DMS 273 treated with DMSO at 0.1 percent for 48 hours (cell line): ENCODE data around the gene XRCC3.

ENCODE experiments used
- DNase-seq: peaks from one replicate; lab custom pipeline; 2025; lab: John Stamatoyannopoulos, UW

XRCC3 gene

DNA sequence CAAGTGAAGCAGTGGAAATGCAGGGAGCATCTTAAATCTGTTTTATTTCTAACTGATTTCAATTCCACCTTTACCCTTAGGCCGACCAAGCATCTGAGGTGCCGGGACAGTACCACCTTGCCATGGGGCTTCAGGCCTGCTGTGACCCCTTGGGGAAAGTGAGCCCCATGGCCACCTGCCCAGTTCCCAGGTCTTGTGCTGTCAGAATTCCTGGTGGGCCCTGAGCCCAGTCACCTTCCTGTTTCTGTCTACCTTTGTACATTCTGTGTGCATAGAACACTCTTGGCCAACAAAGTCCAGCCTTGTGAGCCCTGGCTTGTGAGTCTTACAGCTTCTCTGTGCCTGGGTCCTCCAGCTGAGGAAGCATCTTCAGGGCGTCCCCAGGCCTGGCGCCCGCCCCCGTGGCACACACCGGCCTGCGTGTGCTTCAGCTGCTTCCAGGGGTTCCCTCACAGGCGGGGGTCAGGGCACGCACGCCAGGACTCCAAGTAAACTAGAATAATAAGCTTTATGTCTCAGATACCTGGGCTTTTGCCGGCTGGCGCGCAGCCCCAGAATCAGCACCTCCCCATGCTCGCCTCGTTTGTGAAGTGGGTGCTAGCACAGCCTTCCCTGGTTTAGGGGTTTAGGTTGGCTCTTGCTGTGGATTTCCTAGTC lies 10.6 kb upstream of the XRCC3 start:
- DNase-seq, result no peak

GRCh38 chr14:103725001-103725682 lies 9.9 kb upstream of the XRCC3 start:
- no peak for DNase-seq

- DNase-seq, result no peak
These were observed 8.9 kb upstream of the XRCC3 start for GRCh38 chr14:103724116-103724515.

DNA sequence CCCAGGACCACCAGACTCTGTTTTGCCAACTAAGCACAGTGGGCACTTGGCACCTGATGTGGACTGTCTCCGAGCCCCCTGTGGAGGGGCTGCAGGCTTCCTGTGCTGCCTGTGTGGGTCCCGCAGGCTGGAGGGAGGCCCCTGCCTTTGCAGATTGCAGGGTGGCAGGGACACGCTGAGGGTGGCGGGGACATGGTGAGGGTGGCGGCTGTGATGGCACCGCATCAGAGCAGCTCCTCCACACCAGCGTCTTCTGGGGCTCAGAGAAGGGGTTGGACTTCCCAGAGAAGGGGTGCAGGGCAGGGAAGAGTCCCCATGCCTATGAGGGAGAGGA lies 8.5 kb upstream of the XRCC3 start:
- DNase-seq, result no peak

DNA sequence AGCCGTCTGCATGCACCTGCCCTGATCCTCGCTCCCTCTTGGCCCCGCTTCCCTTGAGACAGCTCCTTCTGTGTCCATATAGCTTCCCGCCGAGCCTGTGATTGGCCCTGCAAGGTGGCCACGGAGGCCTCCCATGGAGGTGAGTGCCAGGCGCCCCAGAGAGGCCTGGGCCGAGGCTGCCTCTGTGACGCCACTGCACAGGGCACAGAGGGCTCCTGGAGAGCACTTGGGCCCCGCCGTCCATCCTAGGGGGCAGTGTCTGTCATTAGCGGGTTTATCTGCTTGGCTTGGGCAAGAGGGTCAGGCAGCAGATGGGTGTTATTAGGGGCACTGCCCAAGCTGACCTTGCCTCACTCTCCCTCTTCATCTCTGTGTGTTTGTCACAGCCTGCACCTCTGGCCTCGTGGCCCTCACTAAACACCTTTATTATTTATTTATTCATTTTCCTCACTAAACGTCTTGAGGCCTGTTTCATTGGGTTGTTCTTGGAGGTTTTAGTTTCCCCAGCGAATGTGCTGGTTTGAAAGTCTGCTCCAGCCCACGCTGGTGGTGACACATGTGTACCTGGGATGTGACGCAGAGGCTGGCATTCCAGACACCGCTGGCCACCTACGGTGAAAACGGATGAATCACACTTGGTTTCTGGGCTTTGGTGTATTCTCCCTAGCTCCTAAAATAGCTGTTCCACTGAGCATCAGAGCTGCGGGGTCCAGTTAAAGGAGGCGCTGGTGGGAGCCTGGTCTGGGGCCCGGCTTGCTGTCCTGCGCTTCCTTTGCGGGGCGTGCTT lies 6.3 kb upstream of the XRCC3 start:
- DNase-seq, result no peak

- DNase-seq, result no peak
These were observed 4.5 kb upstream of the XRCC3 start for GRCh38 chr14:103719751-103720150.

DNA sequence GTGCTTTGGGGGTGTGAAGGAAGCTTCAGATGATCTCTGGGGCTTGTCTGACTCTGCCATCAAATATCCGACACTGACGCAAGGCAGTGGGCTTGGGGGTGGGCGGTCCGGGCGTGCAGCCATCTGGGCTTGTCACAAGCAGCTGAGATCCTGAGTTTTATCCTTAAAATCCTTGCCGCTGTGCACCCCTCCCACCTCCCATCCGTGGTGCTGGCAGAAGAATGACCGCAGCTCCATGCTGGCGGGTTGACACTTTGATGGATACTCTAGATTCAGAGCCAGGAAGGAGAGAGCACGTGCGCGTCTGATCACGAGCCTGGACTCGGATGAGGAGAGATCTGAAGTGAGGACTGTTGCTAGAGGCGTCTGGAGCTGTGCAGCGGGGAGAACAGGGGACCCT lies 3.3 kb upstream of the XRCC3 start:
- DNase-seq, result no peak

DNA sequence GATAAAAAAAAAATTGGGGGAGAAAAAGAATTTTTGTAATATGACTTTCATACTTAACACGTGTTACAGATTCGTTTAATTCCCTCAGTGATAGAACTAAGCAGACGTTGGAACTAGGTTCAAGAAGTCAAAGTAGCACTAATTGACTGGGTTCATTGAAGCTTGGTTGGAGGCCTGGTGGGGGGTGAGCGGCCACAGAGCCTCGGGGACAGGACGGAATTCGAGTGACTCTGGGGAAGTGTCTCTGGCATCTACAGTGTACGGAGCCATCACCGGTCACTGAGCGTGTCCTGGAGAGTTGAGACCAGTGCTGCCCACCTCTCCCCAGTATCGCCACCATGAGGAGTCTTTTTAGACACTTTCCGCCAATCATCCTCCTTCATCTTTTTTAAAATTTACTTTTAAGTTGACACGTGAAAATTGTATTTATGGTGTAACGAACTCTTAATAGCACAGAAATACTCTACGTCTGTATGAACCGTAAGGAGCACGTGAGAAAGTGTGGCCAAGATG lies 1.7 kb upstream of the XRCC3 start:
- no peak for DNase-seq

- DNase-seq, result no peak
These were observed 995 bp upstream of the XRCC3 start for GRCh38 chr14:103716091-103716801.

DNA sequence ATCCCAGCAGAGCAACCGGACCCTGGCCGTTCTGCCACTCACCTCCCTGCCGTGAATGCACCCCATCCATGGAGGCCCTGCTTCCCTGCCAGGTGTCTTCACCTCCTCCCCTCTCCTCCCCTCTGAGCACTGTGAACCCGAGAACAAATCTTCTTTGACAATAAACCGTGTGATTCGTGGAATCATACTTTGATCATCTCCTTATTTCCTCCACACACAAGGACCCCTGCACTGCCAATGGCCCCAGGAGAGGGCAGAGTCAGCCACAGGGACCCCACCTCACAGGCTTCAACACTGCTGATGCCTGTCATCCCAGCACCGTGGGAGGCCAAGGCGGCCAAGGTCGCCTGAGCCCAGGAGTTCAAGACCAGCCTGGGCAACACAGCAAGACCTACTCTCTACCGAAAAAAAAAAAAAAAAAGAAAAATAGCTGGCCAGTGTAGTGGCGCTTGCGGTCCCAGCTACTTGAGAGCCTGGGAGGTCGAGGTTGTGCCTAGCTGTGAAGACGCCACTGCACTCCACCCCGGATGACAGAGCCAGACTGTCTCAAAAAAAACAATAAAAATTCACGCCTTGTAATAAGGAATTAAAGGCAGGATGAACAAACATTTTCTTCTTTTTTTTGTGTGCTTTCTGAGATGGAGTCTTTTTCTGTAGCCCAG lies 1.1 kb downstream of the XRCC3 start:
- DNase-seq, result no peak

GRCh38 chr14:103713304-103714062 lies 1.8 kb downstream of the XRCC3 start:
- DNase-seq, result no peak

GRCh38 chr14:103712633-103713247 lies 2.5 kb downstream of the XRCC3 start:
- no peak for DNase-seq

- no peak for DNase-seq
These were observed 3.5 kb downstream of the XRCC3 start for GRCh38 chr14:103711516-103712431.

DNA sequence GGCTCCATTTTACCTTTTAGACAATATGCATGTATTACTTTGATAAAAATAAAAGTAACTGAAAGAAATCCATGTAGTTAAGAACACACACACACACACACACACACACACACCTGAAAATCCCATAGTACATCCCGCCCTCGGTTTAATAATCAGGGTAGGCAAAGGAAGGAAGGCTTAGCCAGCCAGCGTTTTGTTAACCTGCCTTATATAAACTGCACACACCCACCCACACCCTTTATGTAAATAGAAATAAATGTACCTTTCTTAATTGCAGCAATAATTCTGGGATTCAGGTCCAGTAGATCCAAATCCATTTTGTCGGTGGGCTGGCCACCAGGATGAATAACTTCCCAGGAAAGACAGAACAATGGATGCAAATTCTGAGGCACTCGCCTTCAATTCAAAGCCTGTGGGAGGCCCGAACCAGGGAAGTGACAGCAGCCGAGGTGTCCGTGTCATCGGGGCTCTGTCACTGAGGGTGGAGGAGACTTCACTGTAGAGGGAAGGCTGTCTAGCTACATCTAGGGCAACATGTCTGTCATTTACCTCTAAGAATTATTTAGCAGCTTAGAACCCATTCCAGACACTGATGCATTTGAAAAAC lies 4.4 kb downstream of the XRCC3 start:
- no peak for DNase-seq

GRCh38 chr14:103709814-103710213 lies 5.4 kb downstream of the XRCC3 start:
- no peak for DNase-seq

DNA sequence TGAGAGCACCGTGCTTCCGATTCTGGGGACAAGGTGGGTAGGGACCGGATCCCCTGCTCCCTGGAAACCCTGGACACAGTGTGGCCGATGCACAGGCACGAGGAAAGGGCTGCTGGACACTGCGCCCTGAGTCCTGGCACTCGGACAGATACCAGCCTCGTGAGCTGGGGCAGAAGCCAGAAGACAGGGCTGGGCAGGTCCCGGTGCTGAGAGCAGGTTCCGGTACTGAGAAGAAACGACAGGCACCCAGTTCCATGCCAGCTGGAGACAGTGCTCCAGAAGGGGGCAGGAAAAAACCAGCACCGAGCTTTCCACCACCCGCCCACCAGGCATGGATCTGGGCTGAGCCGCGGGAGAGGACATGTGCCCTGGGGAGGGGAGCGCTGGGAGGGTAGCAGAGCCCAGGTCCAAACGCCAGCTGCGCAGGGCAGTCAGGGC lies 6.5 kb downstream of the XRCC3 start:
- DNase-seq, result no peak

GRCh38 chr14:103707329-103708263 lies 7.7 kb downstream of the XRCC3 start:
- DNase-seq, result no peak
